Measurements from ENCODE around the gene SENP1.

The SENP1 gene

GRCh38 chr12:48017921-48018617, 87.8 kb downstream of the SENP1 start:
- no peak for DNase-seq (ENCODE audit: low spot score)

GRCh38 chr12:48017496-48017895, 88.4 kb downstream of the SENP1 start:
- no peak for DNase-seq (ENCODE audit: low spot score)

GRCh38 chr12:48016373-48017020, 89.4 kb downstream of the SENP1 start:
- DNase-seq (ENCODE audit: low spot score): no peak

- DNase-seq (ENCODE audit: low spot score): no peak
Measured at GRCh38 chr12:48015954-48016353, 89.9 kb downstream of the SENP1 start.

GRCh38 chr12:48015129-48015528, 90.8 kb downstream of the SENP1 start:
- DNase-seq (ENCODE audit: low spot score): no peak

- no peak for DNase-seq (ENCODE audit: low spot score)
Measured at GRCh38 chr12:48013287-48013686, 92.6 kb downstream of the SENP1 start.

GRCh38 chr12:48012070-48012469, 93.8 kb downstream of the SENP1 start:
- DNase-seq (ENCODE audit: low spot score): no peak

- DNase-seq (ENCODE audit: low spot score): no peak
Measured at GRCh38 chr12:48010366-48010970, 95.4 kb downstream of the SENP1 start.

- no peak for DNase-seq (ENCODE audit: low spot score)
Measured at GRCh38 chr12:48009471-48009870, 96.4 kb downstream of the SENP1 start.

- no peak for DNase-seq (ENCODE audit: low spot score)
Measured at GRCh38 chr12:48008950-48009349, 96.9 kb downstream of the SENP1 start.

- no peak for DNase-seq (ENCODE audit: low spot score)
Measured at GRCh38 chr12:48008349-48008748, 97.5 kb downstream of the SENP1 start.

GRCh38 chr12:48007206-48007605, 98.7 kb downstream of the SENP1 start:
- no peak for DNase-seq (ENCODE audit: low spot score)

GRCh38 chr12:48005750-48006021, 100.2 kb downstream of the SENP1 start:
- DNase-seq (ENCODE audit: low spot score): no peak

GRCh38 chr12:48005001-48005749, 100.7 kb downstream of the SENP1 start:
- DNase-seq (ENCODE audit: low spot score): no peak

- DNase-seq (ENCODE audit: low spot score): peak; percentile 80
Measured at GRCh38 chr12:48004053-48004941, 101.6 kb downstream of the SENP1 start, which contains the start of gene COL2A1. COL2A1 (minus strand) TSS chr12:48004476; CDS start chr12:48004321, 155 bp downstream.

GRCh38 chr12:48003226-48004052, 102.4 kb downstream of the SENP1 start:
- DNase-seq (ENCODE audit: low spot score): no peak

GRCh38 chr12:48002773-48003218, 103.1 kb downstream of the SENP1 start:
- peak; percentile 65 for DNase-seq (ENCODE audit: low spot score)

- no peak for DNase-seq (ENCODE audit: low spot score)
Measured at GRCh38 chr12:48002414-48002730, 103.5 kb downstream of the SENP1 start.

GRCh38 chr12:48001505-48002413, 104.1 kb downstream of the SENP1 start:
- peak; percentile 79 for DNase-seq (ENCODE audit: low spot score)

All from HuH-7 (cell line).